ENCODE results near the gene VCAN. TPM values are rescaled to one million over a fixed set of nuclear protein-coding genes. Genes with fewer than 3 reads are reported as not detected.

Gene VCAN
- total RNA-seq, 2 donors from 2014 or later, result 9.8 to 27.2 TPM

- Histone ChIP-seq H3K27me3 (no peaks in the 10 kb centered on the region), H3K9me3 (no peaks in the 10 kb centered on the region), H3K27ac (no peak overlapping the region), H3K4me1 (no peaks in the 10 kb centered on the region), H3K4me3 (no peak overlapping the region), H3K9ac (ENCODE audit: low read depth in 2 of 2, low read length in 2 of 2) (no peak overlapping the region), H3K36me3 (no peaks in the 10 kb centered on the region)
- intact Hi-C loops (cut with DNase I), result no loop called here
- no peak for TF ChIP-seq CTCF (IDR thresholded peaks at IDR 0.05)
- DNase-seq, result no peak
Measured at GRCh38 chr5:83524991-83525390, 53.4 kb downstream of the VCAN start.

GRCh38 chr5:83526289-83526688 is 54.7 kb downstream of the VCAN start:
- no peak for TF ChIP-seq CTCF (IDR thresholded peaks at IDR 0.05)
- H3K9me3 ChIP-seq, result no peaks in the 10 kb centered on the region
- H3K4me3 ChIP-seq, result no peak overlapping the region
- no peaks in the 10 kb centered on the region for H3K36me3 ChIP-seq
- H3K27ac ChIP-seq, result no peak overlapping the region
- no peak for DNase-seq
- H3K9ac ChIP-seq (ENCODE audit: low read depth in 2 of 2, low read length in 2 of 2), result no peak overlapping the region
- no peaks in the 10 kb centered on the region for H3K4me1 ChIP-seq
- intact Hi-C loops (cut with DNase I), result no loop called here
- no peaks in the 10 kb centered on the region for H3K27me3 ChIP-seq

- Histone ChIP-seq H3K9me3 (no peaks in the 10 kb centered on the region), H3K27ac (no peak overlapping the region), H3K4me1 (no peaks in the 10 kb centered on the region), H3K36me3 (no peaks in the 10 kb centered on the region), H3K9ac (ENCODE audit: low read depth in 2 of 2, low read length in 2 of 2) (no peak overlapping the region), H3K27me3 (no peaks in the 10 kb centered on the region), H3K4me3 (no peak overlapping the region)
- no peak for TF ChIP-seq CTCF (IDR thresholded peaks at IDR 0.05)
- DNase-seq, result no peak
- intact Hi-C loops (cut with DNase I), result no loop called here
Measured at GRCh38 chr5:83527221-83527620, 55.7 kb downstream of the VCAN start.

GRCh38 chr5:83527722-83528438 is 56.3 kb downstream of the VCAN start:
- Histone ChIP-seq H3K27me3 (no peaks in the 10 kb centered on the region), H3K36me3 (no peaks in the 10 kb centered on the region), H3K9me3 (no peaks in the 10 kb centered on the region), H3K4me3 (no peak overlapping the region), H3K27ac (no peak overlapping the region), H3K4me1 (no peaks in the 10 kb centered on the region), H3K9ac (ENCODE audit: low read depth in 2 of 2, low read length in 2 of 2) (no peak overlapping the region)
- intact Hi-C loops (cut with DNase I), result no loop called here
- TF ChIP-seq CTCF (IDR thresholded peaks at IDR 0.05), result no peak
- DNase-seq, result no peak

GRCh38 chr5:83528439-83528769 is 56.9 kb downstream of the VCAN start:
- H3K9ac ChIP-seq (ENCODE audit: low read depth in 2 of 2, low read length in 2 of 2), result no peak overlapping the region
- no peaks in the 10 kb centered on the region for H3K9me3 ChIP-seq
- no peak overlapping the region for H3K27ac ChIP-seq
- intact Hi-C loops (cut with DNase I), result no loop called here
- TF ChIP-seq CTCF (IDR thresholded peaks at IDR 0.05), result no peak
- DNase-seq, result no peak
- H3K4me1 ChIP-seq, result no peaks in the 10 kb centered on the region
- no peak overlapping the region for H3K4me3 ChIP-seq
- H3K36me3 ChIP-seq, result no peaks in the 10 kb centered on the region
- no peaks in the 10 kb centered on the region for H3K27me3 ChIP-seq

All from colonic mucosa (tissue), 4 donors.